Bronchial epithelial cell (primary cell): ENCODE measurements around the gene CLDN11. TPM values are rescaled to one million over a fixed set of nuclear protein-coding genes. Genes with fewer than 3 reads are reported as not detected.

Experiments used
- DNase-seq: peaks from one replicate; pipeline ENCODE4 v3.0.0-alpha.2; 2010; ENCODE audit warnings: low read depth
- FAIRE-seq: peaks from 2 replicates; lab custom pipeline; 2011; peaks lifted over from hg19 to GRCh38; lab: Jason Lieb, UNC
- H3K27me3 ChIP-seq: 2 replicates; pipeline ENCODE4 v1.5.1; 2011; ENCODE audit warnings: low read length; ENCODE audit not compliant: control insufficient read depth, insufficient read depth
- H3K36me3 ChIP-seq: 2 replicates; pipeline ENCODE4 v1.5.1; 2011; ENCODE audit warnings: low read length; ENCODE audit not compliant: control insufficient read depth, insufficient read depth
- H3K4me3 ChIP-seq: 2 replicates; pipeline ENCODE4 v1.5.1; 2011; ENCODE audit warnings: mild to moderate bottlenecking, low read depth, low read length, control low read depth
- total RNA-seq: library from RNA; depleted of rRNA; stranded (reverse); fragments of >200 nt; gene quantifications from 2 replicates; pipeline ENCODE4 v1.2.1, GENCODE V29; 2014
- TF ChIP-seq, protein P1 (sequence below): IDR thresholded peaks from 2 replicates; pipeline ENCODE4 v1.5.1; 2011; ENCODE audit warnings: mild to moderate bottlenecking, moderate library complexity, low read length, control low read depth, inconsistent platforms; ENCODE audit not compliant: insufficient read depth, severe bottlenecking

Gene CLDN11
- total RNA-seq, 1 donor from 2014 or later: 4.2 TPM

DNA sequence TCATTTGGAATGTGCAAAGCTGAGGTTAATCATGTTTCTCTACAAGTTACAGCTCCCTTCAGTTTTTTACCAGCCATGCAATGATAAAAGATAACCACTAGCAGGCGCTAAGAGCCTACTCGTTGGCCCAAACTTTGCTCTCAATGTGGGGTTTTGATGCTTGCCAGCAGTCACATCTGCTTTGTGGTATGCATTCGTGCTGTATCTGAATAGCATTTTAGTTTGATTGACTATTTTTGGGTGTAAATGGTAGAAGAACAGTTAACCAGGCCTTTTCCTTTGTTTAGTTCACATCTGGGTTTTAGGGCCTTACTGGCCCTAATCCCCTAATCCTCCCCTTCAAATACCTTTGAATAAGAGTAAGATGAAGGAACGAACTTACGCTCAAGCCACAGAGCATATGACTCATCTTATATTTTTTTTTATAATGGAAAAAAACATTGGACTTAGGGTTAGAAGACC, 4.4 kb upstream of the CLDN11 start:
- DNase-seq (peak; percentile 63), FAIRE-seq (no peak)
- TF ChIP-seq, protein P1, sequence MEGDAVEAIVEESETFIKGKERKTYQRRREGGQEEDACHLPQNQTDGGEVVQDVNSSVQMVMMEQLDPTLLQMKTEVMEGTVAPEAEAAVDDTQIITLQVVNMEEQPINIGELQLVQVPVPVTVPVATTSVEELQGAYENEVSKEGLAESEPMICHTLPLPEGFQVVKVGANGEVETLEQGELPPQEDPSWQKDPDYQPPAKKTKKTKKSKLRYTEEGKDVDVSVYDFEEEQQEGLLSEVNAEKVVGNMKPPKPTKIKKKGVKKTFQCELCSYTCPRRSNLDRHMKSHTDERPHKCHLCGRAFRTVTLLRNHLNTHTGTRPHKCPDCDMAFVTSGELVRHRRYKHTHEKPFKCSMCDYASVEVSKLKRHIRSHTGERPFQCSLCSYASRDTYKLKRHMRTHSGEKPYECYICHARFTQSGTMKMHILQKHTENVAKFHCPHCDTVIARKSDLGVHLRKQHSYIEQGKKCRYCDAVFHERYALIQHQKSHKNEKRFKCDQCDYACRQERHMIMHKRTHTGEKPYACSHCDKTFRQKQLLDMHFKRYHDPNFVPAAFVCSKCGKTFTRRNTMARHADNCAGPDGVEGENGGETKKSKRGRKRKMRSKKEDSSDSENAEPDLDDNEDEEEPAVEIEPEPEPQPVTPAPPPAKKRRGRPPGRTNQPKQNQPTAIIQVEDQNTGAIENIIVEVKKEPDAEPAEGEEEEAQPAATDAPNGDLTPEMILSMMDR: peak; percentile 96
- H3K27me3 ChIP-seq: peaks cover 3% of the 10 kb centered on the region
- H3K36me3 ChIP-seq: no peaks in the 10 kb centered on the region
- no peak overlapping the region for H3K4me3 ChIP-seq

DNA sequence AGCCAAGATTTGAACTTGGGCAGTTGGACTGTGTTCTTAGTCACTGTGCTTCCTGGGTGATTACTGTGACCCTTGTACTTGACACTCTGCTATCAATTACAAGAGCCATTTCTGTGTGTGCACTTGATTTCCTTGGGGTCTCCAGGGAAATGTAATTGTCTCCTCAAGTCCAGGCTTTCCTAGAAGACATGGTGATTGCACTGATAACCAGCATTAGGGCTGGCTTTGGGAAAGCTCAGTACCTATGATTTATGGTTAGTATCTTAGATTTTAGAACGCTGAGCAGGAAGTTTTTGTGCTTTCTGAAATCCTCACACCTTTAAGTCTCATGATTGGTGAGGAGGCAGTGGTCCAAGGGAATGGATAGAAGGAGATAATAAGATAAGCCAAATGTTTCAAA, 1.6 kb upstream of the CLDN11 start:
- FAIRE-seq (no peak), DNase-seq (no peak)
- TF ChIP-seq, protein P1: no peak
- H3K27me3 ChIP-seq: peaks cover 13% of the 10 kb centered on the region
- no peaks in the 10 kb centered on the region for H3K36me3 ChIP-seq
- H3K4me3 ChIP-seq: no peak overlapping the region

DNA sequence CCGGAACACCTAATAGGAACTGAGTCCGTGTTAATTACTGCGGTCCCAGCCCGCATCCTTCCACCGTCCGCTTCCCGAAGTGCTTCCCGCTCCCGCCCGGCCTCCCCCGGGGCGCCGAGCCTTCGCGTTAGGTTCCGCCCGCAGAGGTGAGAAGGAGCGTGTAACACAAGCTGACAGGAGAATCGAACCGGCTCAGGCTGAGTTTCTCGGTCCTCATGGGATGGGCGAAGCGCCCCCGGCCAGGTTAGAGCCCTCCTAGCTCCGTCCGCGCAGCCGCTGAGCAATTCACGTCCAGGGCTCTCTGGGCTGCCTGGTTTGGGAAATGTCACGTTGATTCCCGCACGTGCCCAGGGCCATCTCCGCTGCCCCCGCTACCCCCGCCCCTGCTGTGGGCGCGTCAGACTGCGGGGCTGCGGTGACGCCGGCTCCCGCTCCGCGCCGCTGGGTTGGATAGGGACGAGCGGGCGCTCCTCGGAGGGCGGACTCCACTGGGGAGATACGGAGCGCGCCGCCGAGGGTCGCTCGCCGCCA, 954 bp downstream of the CLDN11 start:
- FAIRE-seq: no peak
- TF ChIP-seq, protein P1: no peak
- no peak for DNase-seq
- H3K4me3 ChIP-seq: peak overlapping the region; percentile 16
- peaks cover 13% of the 10 kb centered on the region for H3K27me3 ChIP-seq
- no peaks in the 10 kb centered on the region for H3K36me3 ChIP-seq

DNA sequence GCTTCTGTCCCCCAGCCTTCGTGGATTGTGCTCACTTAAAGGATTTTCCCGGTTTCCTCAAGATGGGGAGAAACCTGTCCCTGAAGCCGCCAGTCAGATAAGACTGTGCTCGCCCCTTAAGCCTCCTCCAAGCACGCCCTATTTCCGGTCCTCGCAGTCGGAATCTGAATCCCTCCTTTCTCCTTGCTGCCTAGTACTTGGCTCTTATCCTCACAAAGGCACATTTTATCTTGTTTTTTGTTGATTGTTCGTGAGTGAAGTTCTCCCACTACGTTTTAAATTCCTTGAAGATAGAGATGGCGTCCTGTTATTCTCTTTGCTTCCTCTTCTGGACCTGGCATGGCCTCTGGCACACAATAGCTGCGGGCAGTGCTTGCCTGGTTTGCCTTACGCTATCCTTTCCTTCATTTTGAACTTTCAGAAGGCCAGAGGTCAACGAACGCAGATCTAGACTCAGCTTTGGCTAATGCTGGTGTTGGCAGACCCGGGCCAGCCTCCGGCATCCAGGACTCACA, 1.7 kb downstream of the CLDN11 start:
- TF ChIP-seq, protein P1: no peak
- Histone ChIP-seq H3K27me3 (peaks cover 13% of the 10 kb centered on the region), H3K36me3 (no peaks in the 10 kb centered on the region), H3K4me3 (no peak overlapping the region)
- FAIRE-seq (no peak), DNase-seq (no peak)

DNA sequence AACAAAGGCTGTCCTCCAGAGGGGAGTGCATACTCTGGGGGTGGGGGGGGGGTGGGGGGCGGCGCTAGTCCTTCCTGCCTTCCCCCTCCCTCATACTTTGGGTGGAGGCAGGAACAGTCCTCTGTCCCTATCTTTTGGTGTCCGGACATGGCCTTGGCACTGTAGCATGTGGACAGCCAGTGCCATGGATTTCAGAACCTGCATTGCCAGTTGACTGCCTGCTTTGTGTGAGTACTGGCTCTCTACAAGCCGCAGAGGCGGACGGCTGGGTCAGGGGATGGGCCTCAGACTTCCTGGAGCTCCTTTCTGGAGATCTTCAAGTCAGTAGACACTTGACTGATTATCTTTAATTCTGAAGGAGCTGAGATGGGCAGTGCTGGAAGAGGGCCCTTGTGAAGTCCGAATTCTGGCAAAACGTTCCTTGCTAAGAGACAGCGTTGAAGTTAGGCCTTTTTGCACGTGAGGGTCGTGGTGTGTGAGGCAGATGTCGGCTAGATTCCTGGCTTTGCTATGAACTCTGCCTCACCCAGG, 2.5 kb downstream of the CLDN11 start:
- Histone ChIP-seq H3K27me3 (peaks cover 13% of the 10 kb centered on the region), H3K36me3 (no peaks in the 10 kb centered on the region), H3K4me3 (no peak overlapping the region)
- DNase-seq (no peak), FAIRE-seq (no peak)
- TF ChIP-seq, protein P1: no peak

DNA sequence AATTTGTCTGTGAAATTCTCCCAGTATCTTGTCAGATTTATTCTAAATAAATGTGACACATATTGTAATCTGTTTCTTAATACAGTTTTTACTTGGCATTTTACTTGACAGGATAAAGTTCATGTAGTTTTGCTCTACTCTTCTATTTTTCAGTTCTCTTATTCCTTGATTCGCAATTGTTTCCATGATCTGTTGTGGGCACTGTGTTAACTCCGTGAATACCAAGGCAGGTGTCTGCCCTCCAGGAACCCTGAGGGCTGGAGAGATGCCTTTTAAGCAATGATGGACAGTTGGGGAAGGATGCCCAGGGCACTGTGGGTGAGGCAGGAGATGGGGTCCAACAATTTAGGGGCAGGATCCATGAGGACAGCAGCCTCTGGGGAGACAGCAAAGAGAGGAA, 3.1 kb downstream of the CLDN11 start:
- FAIRE-seq: no peak
- Histone ChIP-seq H3K4me3 (no peak overlapping the region), H3K36me3 (no peaks in the 10 kb centered on the region), H3K27me3 (peaks cover 13% of the 10 kb centered on the region)
- no peak for DNase-seq
- TF ChIP-seq, protein P1: no peak
